ENCODE measurements around the gene CA10. TPM values are rescaled to one million over a fixed set of nuclear protein-coding genes. Genes with fewer than 3 reads are reported as not detected.
A peak's percentile ranks its signal among the peaks of the same experiment; 100 is the strongest.

The CA10 gene
- total and polyA plus RNA-seq, 8 donors, result 0.09 to 2.0 (median 0.27) TPM; not detected in 4

GRCh38 chr17:51926448-51926847 is 232.1 kb downstream of the CA10 start:
- Histone ChIP-seq H3K4me1 (no peaks in the 10 kb centered on the region), H3K4me3 (no peak overlapping the region), H3K27ac (no peak overlapping the region), H3K27me3 (no peaks in the 10 kb centered on the region), H3K9me3 (no peaks in the 10 kb centered on the region), H3K36me3 (no peaks in the 10 kb centered on the region)
- FAIRE-seq, result no peak
- WGBS, 2 donors, result 78 to 83% methylated on average over 4 of the region's 4 CpGs
- no peak for ATAC-seq
- DNase-seq, result no peak
- no peak for TF ChIP-seq CTCF (IDR thresholded peaks at IDR 0.05)
- intact Hi-C loops (cut with DNase I), result no loop called here

- H3K27me3 ChIP-seq, result no peaks in the 10 kb centered on the region
- H3K4me3 ChIP-seq, result no peak overlapping the region
- intact Hi-C loops (cut with DNase I), result no loop called here
- no peak for DNase-seq
- 15 to 21% methylated on average over 1 of the region's 1 CpG for WGBS, 2 donors
- H3K27ac ChIP-seq, result no peak overlapping the region
- peak in 1 of 4 donors; percentile 17 for ATAC-seq
- no peaks in the 10 kb centered on the region for H3K36me3 ChIP-seq
- no peaks in the 10 kb centered on the region for H3K9me3 ChIP-seq
- no peak for TF ChIP-seq CTCF (IDR thresholded peaks at IDR 0.05)
- no peak for FAIRE-seq
- H3K4me1 ChIP-seq, result peaks cover 0 to 4% (median 0%) of the 10 kb centered on the region in 3 donors
Measured at GRCh38 chr17:51921500-51921899, 237.0 kb downstream of the CA10 start.

- no peaks in the 10 kb centered on the region for H3K36me3 ChIP-seq
- H3K27me3 ChIP-seq, result no peaks in the 10 kb centered on the region
- H3K27ac ChIP-seq, result no peak overlapping the region
- DNase-seq (no peak), FAIRE-seq (no peak), ATAC-seq (no peak)
- intact Hi-C loops (cut with DNase I), result no loop called here
- no peaks in the 10 kb centered on the region for H3K4me1 ChIP-seq
- TF ChIP-seq CTCF (IDR thresholded peaks at IDR 0.05), result no peak
- H3K4me3 ChIP-seq, result no peak overlapping the region
- H3K9me3 ChIP-seq, result no peaks in the 10 kb centered on the region
Measured at GRCh38 chr17:51914577-51914976, 243.9 kb downstream of the CA10 start.

- no peak for TF ChIP-seq CTCF (IDR thresholded peaks at IDR 0.05)
- 60 to 64% methylated on average over 4 of the region's 4 CpGs for WGBS, 2 donors
- no peak for DNase-seq
- intact Hi-C loops (cut with DNase I), result no loop called here
- Histone ChIP-seq H3K27me3 (no peaks in the 10 kb centered on the region), H3K4me3 (no peak overlapping the region), H3K36me3 (no peaks in the 10 kb centered on the region), H3K4me1 (no peaks in the 10 kb centered on the region), H3K27ac (no peak overlapping the region), H3K9me3 (no peaks in the 10 kb centered on the region)
- no peak for ATAC-seq
- FAIRE-seq, result no peak
Measured at GRCh38 chr17:51913491-51914205, 244.9 kb downstream of the CA10 start.

GRCh38 chr17:51912939-51913338 is 245.6 kb downstream of the CA10 start:
- DNase-seq (no peak), FAIRE-seq (no peak), ATAC-seq (no peak)
- H3K27ac ChIP-seq, result no peak overlapping the region
- intact Hi-C loops (cut with DNase I), result no loop called here
- H3K4me1 ChIP-seq, result no peaks in the 10 kb centered on the region
- no peaks in the 10 kb centered on the region for H3K9me3 ChIP-seq
- TF ChIP-seq CTCF (IDR thresholded peaks at IDR 0.05), result no peak
- no peaks in the 10 kb centered on the region for H3K27me3 ChIP-seq
- no peaks in the 10 kb centered on the region for H3K36me3 ChIP-seq
- 33 to 37% methylated on average over 2 of the region's 2 CpGs for WGBS, 2 donors
- no peak overlapping the region for H3K4me3 ChIP-seq
